Prostate gland (tissue), 2 donors: ENCODE results near the gene GNPNAT1.

Experiments
- POLR2AphosphoS5 ChIP-seq: sonication (generic); formaldehyde crosslinking; IDR thresholded peaks from one replicate; pipeline ENCODE4 v1.6.1; 2017; ENCODE audit warnings: antibody characterized with exemption
- TF ChIP-seq, protein P1 (sequence below), 4 experiments: fragments of 200-600 bp in 2 of 4; fragments of 450-650 bp in 2 of 4; sonication (generic) in 2 of 4; IDR thresholded peaks; 1 replicate in 3 of 4; 2 replicates in 1 of 4; pipeline ENCODE4 v1.5.1; 2016 to 2019; ENCODE audit warnings: antibody characterized with exemption in 4 of 4, mild to moderate bottlenecking in 2 of 4, moderate library complexity in 2 of 4

DNA sequence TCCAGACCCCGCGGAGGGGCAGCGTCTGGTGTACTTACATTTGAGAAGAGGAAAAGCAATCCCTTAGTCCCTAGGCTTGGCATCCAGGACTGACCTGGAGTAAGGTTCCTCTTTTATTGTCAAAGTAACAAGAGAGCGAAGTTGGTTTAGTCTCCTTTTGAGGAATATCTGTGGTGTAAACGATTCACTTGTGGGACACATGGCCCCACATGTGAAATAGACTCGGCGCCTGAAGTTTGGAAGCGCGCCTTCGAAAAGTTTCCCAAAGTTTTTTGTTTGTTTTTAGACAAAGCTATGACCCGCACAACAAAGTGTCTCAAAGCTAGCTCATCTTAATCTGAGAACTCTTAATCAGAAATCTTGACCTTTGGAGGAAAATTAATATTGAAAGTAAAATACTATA is 60.7 kb downstream of the GNPNAT1 start:
- TF ChIP-seq POLR2AphosphoS5: no peak
- TF ChIP-seq, protein P1, sequence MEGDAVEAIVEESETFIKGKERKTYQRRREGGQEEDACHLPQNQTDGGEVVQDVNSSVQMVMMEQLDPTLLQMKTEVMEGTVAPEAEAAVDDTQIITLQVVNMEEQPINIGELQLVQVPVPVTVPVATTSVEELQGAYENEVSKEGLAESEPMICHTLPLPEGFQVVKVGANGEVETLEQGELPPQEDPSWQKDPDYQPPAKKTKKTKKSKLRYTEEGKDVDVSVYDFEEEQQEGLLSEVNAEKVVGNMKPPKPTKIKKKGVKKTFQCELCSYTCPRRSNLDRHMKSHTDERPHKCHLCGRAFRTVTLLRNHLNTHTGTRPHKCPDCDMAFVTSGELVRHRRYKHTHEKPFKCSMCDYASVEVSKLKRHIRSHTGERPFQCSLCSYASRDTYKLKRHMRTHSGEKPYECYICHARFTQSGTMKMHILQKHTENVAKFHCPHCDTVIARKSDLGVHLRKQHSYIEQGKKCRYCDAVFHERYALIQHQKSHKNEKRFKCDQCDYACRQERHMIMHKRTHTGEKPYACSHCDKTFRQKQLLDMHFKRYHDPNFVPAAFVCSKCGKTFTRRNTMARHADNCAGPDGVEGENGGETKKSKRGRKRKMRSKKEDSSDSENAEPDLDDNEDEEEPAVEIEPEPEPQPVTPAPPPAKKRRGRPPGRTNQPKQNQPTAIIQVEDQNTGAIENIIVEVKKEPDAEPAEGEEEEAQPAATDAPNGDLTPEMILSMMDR (IDR thresholded peaks at IDR 0.05): no peak
